Ishikawa (cell line): Measurements from ENCODE around the gene ELF3.
A peak's percentile ranks its signal among the peaks of the same experiment; 100 is the strongest.

Experiments
- CEBPB ChIP-seq: IDR thresholded peaks from 2 replicates; pipeline ENCODE4 v1.6.1; 2012
- CREB1 ChIP-seq: IDR thresholded peaks from 2 replicates; pipeline ENCODE4 v1.6.1; 2012; ENCODE audit warnings: low read depth
- EGR1 ChIP-seq: IDR thresholded peaks from 2 replicates; pipeline ENCODE4 v1.6.1; 2012
- EP300 ChIP-seq: IDR thresholded peaks from 2 replicates; pipeline ENCODE4 v1.6.1; 2012; ENCODE audit warnings: borderline replicate concordance
- FOXM1 ChIP-seq: IDR thresholded peaks from 2 replicates; pipeline ENCODE4 v1.6.1; 2012; ENCODE audit warnings: low read depth, borderline replicate concordance
- MAX ChIP-seq: IDR thresholded peaks from 2 replicates; pipeline ENCODE4 v1.6.1; 2012
- NFIC ChIP-seq: IDR thresholded peaks from 2 replicates; pipeline ENCODE4 v1.6.1; 2012
- RAD21 ChIP-seq: IDR thresholded peaks from 2 replicates; pipeline ENCODE4 v1.6.1; 2012; ENCODE audit warnings: low read depth
- REST ChIP-seq: IDR thresholded peaks from 2 replicates; pipeline ENCODE4 v1.6.1; 2012; ENCODE audit warnings: low read depth, mild to moderate bottlenecking
- TAF1 ChIP-seq: IDR thresholded peaks from 2 replicates; pipeline ENCODE4 v1.6.1; 2012; ENCODE audit warnings: low read depth, mild to moderate bottlenecking
- TCF12 ChIP-seq: IDR thresholded peaks from 2 replicates; pipeline ENCODE4 v1.6.1; 2012; ENCODE audit warnings: low read depth
- TEAD4 ChIP-seq: IDR thresholded peaks from 2 replicates; pipeline ENCODE4 v1.6.1; 2012
- USF1 ChIP-seq: IDR thresholded peaks from 2 replicates; pipeline ENCODE4 v1.6.1; 2012
- YY1 ChIP-seq: IDR thresholded peaks from 2 replicates; pipeline ENCODE4 v1.6.1; 2012; ENCODE audit warnings: low read depth
- ZBTB7A ChIP-seq: IDR thresholded peaks from 2 replicates; pipeline ENCODE4 v1.6.1; 2012; ENCODE audit warnings: low read depth

The ELF3 gene

GRCh38 chr1:202037706-202038296 lies 27.4 kb downstream of the ELF3 start:
- no peak for TF ChIP-seq ZBTB7A
- no peak for TF ChIP-seq TEAD4
- TF ChIP-seq NFIC, result no peak
- TF ChIP-seq CEBPB, result no peak
- TF ChIP-seq EP300, result no peak
- TF ChIP-seq TAF1, result no peak

GRCh38 chr1:202038688-202039346 lies 28.4 kb downstream of the ELF3 start:
- TF ChIP-seq USF1 (no peak), EGR1 (no peak), ZBTB7A (no peak), TCF12 (no peak), REST (no peak), FOXM1 (no peak), NFIC (no peak), TEAD4 (no peak), TAF1 (no peak), EP300 (no peak), CREB1 (no peak)

- TF ChIP-seq TEAD4 (no peak), RAD21 (no peak), USF1 (no peak), CEBPB (no peak), YY1 (no peak), TCF12 (no peak), EP300 (no peak)
These were observed 35.3 kb downstream of the ELF3 start for GRCh38 chr1:202045705-202046104.

DNA sequence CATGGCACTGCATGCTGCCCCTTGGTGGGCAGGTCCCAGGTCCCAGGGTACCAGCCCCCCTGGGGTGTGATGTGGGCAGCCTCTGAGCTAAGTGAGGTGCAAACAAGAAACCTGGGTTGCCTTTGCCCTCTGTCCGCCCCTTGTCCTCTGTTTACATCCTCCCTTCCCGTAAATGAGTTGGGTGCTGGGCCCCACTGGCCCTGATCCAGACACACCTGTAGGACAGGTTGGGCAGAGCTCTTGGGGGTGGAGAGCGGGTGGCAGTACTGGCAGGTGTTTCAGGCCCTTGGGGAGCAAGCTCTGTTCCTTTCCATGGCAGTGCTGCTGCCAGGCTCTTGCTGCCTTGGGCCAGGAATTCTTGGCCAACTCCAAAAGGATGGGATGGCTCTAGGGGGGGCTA lies 35.8 kb downstream of the ELF3 start:
- TF ChIP-seq EP300, result peak; percentile 90; the same call in 1 of the 2 replicates
- TF ChIP-seq CREB1, result no peak
- peak; percentile 97 for TF ChIP-seq TCF12
- TF ChIP-seq YY1, result peak; percentile 62; the same call in 1 of the 2 replicates
- TF ChIP-seq TEAD4, result peak; percentile 80
- peak; percentile 48 for TF ChIP-seq RAD21
- peak; percentile 75 for TF ChIP-seq MAX
- TF ChIP-seq TAF1, result no peak
- TF ChIP-seq REST, result no peak
- peak; percentile 37; the same call in 1 of the 2 replicates for TF ChIP-seq CEBPB
- TF ChIP-seq ZBTB7A, result 0 out of 2 replicates have a peak, but pooled peaks have one; percentile 20
- TF ChIP-seq NFIC, result peak; percentile 99
- TF ChIP-seq FOXM1, result peak; percentile 70; the same call in 1 of the 2 replicates

DNA sequence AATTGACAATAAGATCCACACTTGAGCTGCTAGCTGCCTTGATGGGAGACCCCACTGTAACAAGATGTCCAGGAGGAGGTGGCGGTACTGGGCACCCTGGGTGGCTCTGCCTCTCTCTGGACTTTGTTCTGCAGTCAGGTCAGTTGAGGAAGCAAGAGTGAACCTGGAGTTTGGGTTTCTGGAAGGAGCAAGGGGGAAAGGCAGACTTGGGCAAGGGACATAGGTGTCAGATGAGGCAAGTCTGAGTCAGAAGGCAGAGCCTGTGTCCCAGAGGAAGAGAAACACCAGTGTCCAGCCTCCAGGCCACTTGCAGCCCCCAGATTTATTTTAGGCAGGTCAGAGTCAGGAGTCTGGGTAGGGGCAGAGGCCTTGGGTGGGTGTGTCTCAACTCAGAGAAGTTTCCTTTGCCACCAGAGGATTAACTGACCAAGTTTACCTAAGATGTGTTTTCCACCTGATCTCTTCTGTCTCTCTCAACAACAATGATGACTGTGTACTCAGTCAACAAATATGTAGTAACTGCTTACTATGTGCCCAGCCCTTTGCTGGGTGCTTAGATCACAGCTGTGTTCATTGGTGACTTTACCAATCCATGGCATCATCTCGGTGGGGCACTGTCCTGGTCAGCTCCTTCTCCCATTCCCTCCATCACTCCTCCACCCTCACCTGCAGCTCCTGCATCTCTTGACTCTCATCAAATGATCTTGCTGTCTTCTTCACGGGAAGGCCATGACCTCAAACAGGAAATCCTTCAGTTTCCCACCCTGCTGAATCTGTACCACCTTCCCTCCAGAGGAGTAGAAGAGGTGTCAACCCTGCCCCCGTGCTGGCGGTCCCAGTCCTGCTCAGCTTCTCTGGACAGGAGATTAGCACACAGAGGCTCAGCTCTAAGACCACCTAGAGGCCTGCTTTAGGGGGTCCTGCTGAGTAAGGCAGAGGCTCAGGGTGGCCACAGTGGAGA lies 36.6 kb downstream of the ELF3 start:
- TF ChIP-seq YY1 (no peak), REST (no peak), MAX (no peak), CREB1 (no peak), FOXM1 (no peak), EP300 (no peak), TCF12 (no peak), TAF1 (no peak), USF1 (no peak), CEBPB (no peak), TEAD4 (no peak), EGR1 (no peak), NFIC (no peak), ZBTB7A (no peak)
